ENCODE results near the gene MAPK8IP3.

MAPK8IP3 gene

DNA sequence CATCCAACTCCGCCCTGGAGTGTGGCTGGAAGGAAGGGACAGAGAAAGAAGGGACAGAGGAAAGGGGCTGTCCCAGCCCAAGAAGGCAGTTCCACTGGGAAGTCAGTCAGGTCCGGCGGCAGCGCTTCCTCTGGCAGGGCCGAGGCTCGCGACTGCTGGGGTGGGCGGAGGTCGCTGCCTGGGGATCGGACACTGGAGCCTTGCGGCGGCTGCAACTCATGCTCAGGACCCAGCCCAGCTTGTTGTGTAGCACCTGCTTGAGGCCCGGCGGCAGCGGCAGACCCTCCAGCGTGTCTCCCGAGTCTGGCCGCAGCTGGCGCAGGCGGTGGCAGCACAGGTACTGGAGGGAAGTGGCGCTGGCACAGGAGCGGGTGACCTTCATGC is 71.0 kb downstream of the MAPK8IP3 start:
- Histone ChIP-seq H3K36me3 (ENCODE audit: control insufficient read depth, insufficient read depth, low read length) (peaks cover 33% of the 10 kb centered on the region), H3K27ac (ENCODE audit: low read depth, low read length) (no peak overlapping the region)

DNA sequence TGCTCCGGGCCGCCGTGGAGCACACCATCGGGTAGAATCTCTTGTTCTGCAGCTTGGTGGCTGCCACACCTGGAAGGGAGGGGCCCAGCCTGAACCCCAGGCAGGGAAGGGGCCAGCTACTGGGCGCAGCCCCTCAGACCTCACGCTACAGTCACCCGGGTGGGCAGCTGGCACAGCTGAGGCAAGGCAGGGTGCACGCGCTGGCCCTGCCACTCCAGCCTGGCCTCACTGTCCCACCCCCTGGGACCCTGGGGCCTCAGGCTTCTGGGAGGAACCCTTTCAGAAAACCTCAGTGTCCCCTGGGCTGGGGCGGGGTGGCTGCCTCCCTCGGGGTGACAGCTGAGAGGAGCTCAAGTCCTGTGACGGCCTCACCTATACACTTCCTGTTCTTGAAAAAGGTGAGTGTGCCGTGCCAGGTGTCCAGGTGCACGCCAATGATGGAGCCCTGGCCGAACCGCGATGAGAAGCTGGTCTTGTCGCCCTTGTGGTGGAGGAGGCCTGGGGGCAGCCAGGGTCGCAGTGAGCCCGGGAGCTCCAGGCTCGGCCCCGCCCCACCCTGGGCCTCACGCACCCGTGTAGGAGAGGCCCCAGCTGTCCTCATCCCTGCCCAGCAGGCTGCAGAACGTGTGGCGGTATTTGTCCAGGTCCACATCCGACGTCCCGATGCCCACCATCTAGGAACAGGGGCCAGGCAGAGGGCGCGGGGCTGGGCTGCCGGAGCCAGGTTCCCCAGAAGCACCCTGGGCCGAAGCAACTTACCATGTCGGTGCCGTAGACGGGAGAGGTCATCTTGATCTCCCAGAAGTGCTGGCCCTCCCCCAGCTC is 71.6 kb downstream of the MAPK8IP3 start:
- Histone ChIP-seq H3K9ac (ENCODE audit: low read depth, low read length) (no peak overlapping the region), H3K27me3 (ENCODE audit: control insufficient read depth, insufficient read depth, low read length) (no peaks in the 10 kb centered on the region), H3K36me3 (ENCODE audit: control insufficient read depth, insufficient read depth, low read length) (peaks cover 33% of the 10 kb centered on the region), H3K9me3 (ENCODE audit: control insufficient read depth, insufficient read depth, low read length) (no peaks in the 10 kb centered on the region), H3K4me1 (ENCODE audit: control insufficient read depth, insufficient read depth, low read length) (peaks cover 4% of the 10 kb centered on the region; the same call in 1 of the 2 replicates), H3K4me3 (ENCODE audit: low read depth, low read length) (no peak overlapping the region), H3K27ac (ENCODE audit: low read depth, low read length) (no peak overlapping the region)

More for the DNA sequence above, 71.0 kb downstream of the MAPK8IP3 start:
- peaks cover 4% of the 10 kb centered on the region; the same call in 1 of the 2 replicates for H3K4me1 ChIP-seq (ENCODE audit: control insufficient read depth, insufficient read depth, low read length)
- H3K4me3 ChIP-seq (ENCODE audit: low read depth, low read length), result no peak overlapping the region
- H3K9ac ChIP-seq (ENCODE audit: low read depth, low read length), result no peak overlapping the region
- no peaks in the 10 kb centered on the region for H3K9me3 ChIP-seq (ENCODE audit: control insufficient read depth, insufficient read depth, low read length)
- no peaks in the 10 kb centered on the region for H3K27me3 ChIP-seq (ENCODE audit: control insufficient read depth, insufficient read depth, low read length)

DNA sequence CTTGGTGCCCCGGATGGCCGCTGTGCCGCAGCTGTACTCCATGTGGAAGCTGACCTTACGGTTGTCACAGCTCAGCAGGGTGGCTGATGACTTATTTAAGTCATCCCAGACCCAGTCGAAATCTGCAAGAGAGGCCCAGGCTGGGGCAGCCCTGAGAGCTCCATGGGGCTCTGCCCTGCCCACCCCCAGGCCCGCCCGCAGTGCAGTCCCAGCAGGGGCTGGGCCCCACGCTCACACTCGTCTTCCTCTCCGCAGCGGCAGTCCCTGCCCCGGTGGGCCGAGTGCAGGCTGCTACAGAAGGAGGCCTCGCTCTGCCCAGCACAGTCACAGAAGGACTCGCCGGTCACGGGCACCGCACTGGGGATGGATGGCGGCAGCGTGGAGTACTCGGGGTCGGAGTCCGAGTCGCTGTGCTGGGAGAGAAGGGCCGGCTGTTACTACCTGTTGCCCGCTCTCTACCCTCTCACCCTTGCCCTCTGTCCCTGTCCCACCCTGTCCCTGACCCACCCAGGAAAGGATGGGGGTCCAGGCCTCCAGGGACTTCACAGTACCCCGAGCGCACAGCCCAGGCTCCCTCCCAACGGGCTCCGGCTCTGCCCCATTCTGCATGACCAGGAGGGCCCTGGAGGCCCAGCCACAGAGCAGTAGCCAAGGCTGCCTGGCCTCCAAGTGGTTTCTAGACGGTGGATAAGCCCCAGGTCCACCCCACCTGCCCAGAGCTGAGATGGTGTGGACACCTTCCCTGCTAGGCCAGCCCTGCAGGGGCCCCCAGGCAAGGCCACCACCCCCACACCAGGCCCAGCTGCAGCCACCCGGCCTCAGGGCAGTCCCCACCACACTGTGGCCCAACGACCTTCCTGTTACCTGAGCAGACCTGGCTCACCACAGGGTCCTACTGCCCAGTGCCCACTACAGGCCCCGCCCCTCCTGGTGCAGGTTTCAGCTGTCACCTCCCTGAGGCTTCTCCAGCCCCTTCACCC is 72.5 kb downstream of the MAPK8IP3 start:
- H3K27ac ChIP-seq (ENCODE audit: low read depth, low read length), result no peak overlapping the region
- no peak overlapping the region for H3K9ac ChIP-seq (ENCODE audit: low read depth, low read length)
- H3K36me3 ChIP-seq (ENCODE audit: control insufficient read depth, insufficient read depth, low read length), result peaks cover 33% of the 10 kb centered on the region
- H3K4me1 ChIP-seq (ENCODE audit: control insufficient read depth, insufficient read depth, low read length), result peaks cover 4% of the 10 kb centered on the region; the same call in 1 of the 2 replicates
- no peaks in the 10 kb centered on the region for H3K27me3 ChIP-seq (ENCODE audit: control insufficient read depth, insufficient read depth, low read length)
- H3K4me3 ChIP-seq (ENCODE audit: low read depth, low read length), result no peak overlapping the region
- H3K9me3 ChIP-seq (ENCODE audit: control insufficient read depth, insufficient read depth, low read length), result no peaks in the 10 kb centered on the region

DNA sequence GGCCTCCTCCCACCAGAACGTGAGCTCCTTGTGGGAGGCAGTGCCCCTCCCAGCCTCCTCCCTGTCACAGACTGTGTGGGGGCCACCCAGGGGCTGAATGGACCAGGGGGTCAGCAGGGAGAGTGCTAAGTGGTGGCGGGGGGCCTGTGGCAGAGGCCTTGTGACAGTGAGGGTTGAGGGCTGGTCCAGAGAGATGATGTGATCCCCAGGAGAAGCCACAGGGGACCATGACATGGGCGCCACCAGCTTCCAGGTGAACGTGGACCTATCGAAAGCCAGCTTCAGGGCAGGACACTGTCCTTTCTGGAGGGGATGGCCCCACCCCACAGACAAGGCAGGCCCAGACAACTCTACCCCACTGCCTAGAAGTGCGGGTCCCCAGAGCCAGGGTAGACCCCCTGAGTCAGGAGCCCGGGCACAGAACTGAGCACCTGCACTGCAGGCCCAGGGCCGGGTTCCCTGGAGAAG is 73.3 kb downstream of the MAPK8IP3 start:
- Histone ChIP-seq H3K9me3 (ENCODE audit: control insufficient read depth, insufficient read depth, low read length) (no peaks in the 10 kb centered on the region), H3K36me3 (ENCODE audit: control insufficient read depth, insufficient read depth, low read length) (peaks cover 33% of the 10 kb centered on the region), H3K27me3 (ENCODE audit: control insufficient read depth, insufficient read depth, low read length) (no peaks in the 10 kb centered on the region), H3K27ac (ENCODE audit: low read depth, low read length) (no peak overlapping the region), H3K9ac (ENCODE audit: low read depth, low read length) (no peak overlapping the region), H3K4me1 (ENCODE audit: control insufficient read depth, insufficient read depth, low read length) (peaks cover 4% of the 10 kb centered on the region; the same call in 1 of the 2 replicates), H3K4me3 (ENCODE audit: low read depth, low read length) (no peak overlapping the region)

DNA sequence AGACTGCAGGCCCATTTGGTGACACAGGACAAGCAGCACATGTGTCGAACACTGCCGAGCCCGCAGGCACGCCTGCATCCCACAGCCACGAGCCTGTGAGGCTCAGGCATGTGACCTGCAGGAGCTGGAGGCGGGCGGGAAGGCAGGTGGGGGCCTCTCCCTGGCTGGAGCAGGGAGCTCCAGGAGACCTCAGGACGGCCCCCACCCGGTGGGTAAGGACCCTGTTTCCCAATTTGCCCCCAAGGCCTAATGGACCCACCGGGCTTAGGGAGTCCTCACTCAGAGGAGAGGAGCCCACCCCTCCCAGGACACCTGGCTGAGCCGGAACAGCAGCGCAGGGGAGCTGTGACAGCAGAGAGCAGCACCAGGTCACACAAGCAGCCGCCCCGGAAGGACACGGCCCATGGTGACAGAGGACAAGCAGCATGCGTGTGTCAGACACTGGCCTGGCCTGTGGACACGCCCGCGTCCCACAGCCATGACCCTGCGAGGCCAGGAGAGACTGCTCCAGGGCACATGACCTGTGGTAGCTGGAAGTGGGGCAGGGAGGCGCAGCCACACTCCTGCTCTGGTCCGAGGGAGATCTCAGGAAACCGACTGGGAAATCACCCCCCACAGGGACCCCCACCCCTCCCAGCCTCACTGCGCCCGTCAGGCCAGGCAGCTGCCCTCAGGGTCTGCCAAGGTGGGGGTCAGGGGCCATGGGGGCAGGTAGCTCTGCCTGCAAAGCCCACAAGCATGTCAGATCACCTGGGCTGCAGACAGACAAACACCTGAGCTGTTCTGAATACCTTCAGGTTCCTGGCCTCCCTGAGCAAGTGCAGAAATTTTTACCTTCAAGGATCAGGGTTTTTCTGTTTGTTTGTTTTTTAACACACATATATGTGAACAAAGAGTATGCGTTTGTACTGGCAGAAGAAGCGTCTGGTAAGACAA is 74.0 kb downstream of the MAPK8IP3 start:
- no peak overlapping the region for H3K4me3 ChIP-seq (ENCODE audit: low read depth, low read length)
- H3K9ac ChIP-seq (ENCODE audit: low read depth, low read length), result no peak overlapping the region
- no peaks in the 10 kb centered on the region for H3K9me3 ChIP-seq (ENCODE audit: control insufficient read depth, insufficient read depth, low read length)
- no peaks in the 10 kb centered on the region for H3K27me3 ChIP-seq (ENCODE audit: control insufficient read depth, insufficient read depth, low read length)
- H3K4me1 ChIP-seq (ENCODE audit: control insufficient read depth, insufficient read depth, low read length), result peaks cover 4% of the 10 kb centered on the region; the same call in 1 of the 2 replicates
- no peak overlapping the region for H3K27ac ChIP-seq (ENCODE audit: low read depth, low read length)
- peaks cover 33% of the 10 kb centered on the region for H3K36me3 ChIP-seq (ENCODE audit: control insufficient read depth, insufficient read depth, low read length)

DNA sequence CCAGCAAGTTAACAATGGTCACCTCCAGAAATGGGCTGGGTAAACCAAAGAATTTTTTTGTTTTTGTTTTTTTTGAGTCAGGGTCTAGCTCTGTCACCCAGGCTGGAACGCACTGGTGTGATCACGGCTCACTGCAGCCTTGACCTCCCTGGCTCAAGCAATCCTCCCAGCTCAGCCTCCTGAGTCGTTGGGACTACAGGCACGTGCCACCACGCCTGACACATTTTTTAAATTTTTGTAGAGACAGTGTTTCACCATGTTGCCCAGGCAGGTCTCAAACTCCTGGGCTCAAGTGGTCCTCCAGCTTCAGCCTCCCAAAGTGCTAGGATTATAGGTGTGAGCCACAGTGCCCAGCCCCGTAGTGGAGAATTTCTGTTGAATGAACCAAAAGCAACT is 74.7 kb downstream of the MAPK8IP3 start:
- Histone ChIP-seq H3K9me3 (ENCODE audit: control insufficient read depth, insufficient read depth, low read length) (no peaks in the 10 kb centered on the region), H3K4me1 (ENCODE audit: control insufficient read depth, insufficient read depth, low read length) (peaks cover 4% of the 10 kb centered on the region; the same call in 1 of the 2 replicates), H3K4me3 (ENCODE audit: low read depth, low read length) (peak overlapping the region; percentile 79; the same call in 1 of the 2 replicates), H3K9ac (ENCODE audit: low read depth, low read length) (no peak overlapping the region), H3K36me3 (ENCODE audit: control insufficient read depth, insufficient read depth, low read length) (peaks cover 28% of the 10 kb centered on the region), H3K27ac (ENCODE audit: low read depth, low read length) (no peak overlapping the region), H3K27me3 (ENCODE audit: control insufficient read depth, insufficient read depth, low read length) (no peaks in the 10 kb centered on the region)

DNA sequence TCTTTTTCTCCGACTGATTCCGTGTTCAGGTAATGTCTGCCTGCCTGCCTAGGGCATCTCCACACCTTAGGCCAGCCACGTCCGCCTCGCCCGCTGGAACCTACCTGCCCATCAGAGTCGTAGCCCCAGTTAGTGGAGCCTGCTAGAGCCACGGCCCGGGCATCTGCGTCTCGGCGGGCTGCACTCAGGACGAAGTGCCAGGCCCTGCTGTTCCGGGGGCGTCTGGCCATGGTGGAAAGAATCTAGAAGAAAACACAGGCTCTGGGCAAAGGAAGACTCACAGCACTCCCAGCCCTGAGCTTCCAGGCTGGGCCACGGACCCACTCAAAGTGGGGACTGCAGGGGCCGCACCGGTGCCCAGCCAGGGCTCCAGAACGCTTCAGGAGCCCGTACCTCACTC is 75.3 kb downstream of the MAPK8IP3 start:
- Histone ChIP-seq H3K27ac (ENCODE audit: low read depth, low read length) (peak overlapping the region; percentile 77), H3K4me3 (ENCODE audit: low read depth, low read length) (peak overlapping the region; percentile 79), H3K9ac (ENCODE audit: low read depth, low read length) (peak overlapping the region; percentile 65; the same call in 1 of the 2 replicates), H3K27me3 (ENCODE audit: control insufficient read depth, insufficient read depth, low read length) (no peaks in the 10 kb centered on the region), H3K9me3 (ENCODE audit: control insufficient read depth, insufficient read depth, low read length) (no peaks in the 10 kb centered on the region), H3K4me1 (ENCODE audit: control insufficient read depth, insufficient read depth, low read length) (peaks cover 4% of the 10 kb centered on the region; the same call in 1 of the 2 replicates), H3K36me3 (ENCODE audit: control insufficient read depth, insufficient read depth, low read length) (peaks cover 24% of the 10 kb centered on the region; the same call in 1 of the 2 replicates)

DNA sequence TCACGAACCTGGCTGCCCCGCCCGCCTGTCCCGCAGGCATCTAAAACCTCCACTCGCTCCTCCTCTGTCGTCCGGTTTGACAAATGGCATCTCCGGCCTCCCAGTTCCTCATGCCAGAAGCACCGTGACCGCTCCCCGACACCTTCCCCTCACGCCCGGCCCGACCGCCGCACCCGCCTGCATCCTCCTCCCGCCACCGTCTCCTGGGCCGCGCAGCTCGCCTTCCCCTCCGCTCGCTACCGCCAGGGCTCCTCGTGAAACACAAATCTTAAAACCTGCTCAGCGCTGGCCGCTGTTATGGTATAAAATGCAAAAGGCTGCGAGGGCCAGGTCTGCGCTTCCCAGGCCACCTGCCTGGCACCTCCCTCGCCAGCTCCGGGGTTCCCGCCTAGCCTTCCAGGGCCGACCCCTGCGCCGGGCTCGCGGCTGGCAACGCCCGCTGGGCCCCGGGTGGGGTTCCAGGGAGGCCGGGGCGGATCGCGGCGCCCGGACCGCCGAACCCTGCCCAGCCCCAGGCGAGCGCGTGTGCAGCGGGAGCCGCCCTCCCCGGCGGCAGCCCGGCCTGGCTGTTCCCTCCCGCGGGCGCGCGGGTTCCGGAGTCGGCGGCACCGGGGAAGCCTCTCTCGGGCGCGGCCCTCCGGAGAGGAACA is 75.9 kb downstream of the MAPK8IP3 start:
- H3K27ac ChIP-seq (ENCODE audit: low read depth, low read length), result peak overlapping the region; percentile 77
- H3K27me3 ChIP-seq (ENCODE audit: control insufficient read depth, insufficient read depth, low read length), result no peaks in the 10 kb centered on the region
- H3K9ac ChIP-seq (ENCODE audit: low read depth, low read length), result peak overlapping the region; percentile 65; the same call in 1 of the 2 replicates
- H3K9me3 ChIP-seq (ENCODE audit: control insufficient read depth, insufficient read depth, low read length), result no peaks in the 10 kb centered on the region
- H3K4me3 ChIP-seq (ENCODE audit: low read depth, low read length), result peak overlapping the region; percentile 79
- H3K4me1 ChIP-seq (ENCODE audit: control insufficient read depth, insufficient read depth, low read length), result peaks cover 4% of the 10 kb centered on the region; the same call in 1 of the 2 replicates
- peaks cover 20% of the 10 kb centered on the region for H3K36me3 ChIP-seq (ENCODE audit: control insufficient read depth, insufficient read depth, low read length)

DNA sequence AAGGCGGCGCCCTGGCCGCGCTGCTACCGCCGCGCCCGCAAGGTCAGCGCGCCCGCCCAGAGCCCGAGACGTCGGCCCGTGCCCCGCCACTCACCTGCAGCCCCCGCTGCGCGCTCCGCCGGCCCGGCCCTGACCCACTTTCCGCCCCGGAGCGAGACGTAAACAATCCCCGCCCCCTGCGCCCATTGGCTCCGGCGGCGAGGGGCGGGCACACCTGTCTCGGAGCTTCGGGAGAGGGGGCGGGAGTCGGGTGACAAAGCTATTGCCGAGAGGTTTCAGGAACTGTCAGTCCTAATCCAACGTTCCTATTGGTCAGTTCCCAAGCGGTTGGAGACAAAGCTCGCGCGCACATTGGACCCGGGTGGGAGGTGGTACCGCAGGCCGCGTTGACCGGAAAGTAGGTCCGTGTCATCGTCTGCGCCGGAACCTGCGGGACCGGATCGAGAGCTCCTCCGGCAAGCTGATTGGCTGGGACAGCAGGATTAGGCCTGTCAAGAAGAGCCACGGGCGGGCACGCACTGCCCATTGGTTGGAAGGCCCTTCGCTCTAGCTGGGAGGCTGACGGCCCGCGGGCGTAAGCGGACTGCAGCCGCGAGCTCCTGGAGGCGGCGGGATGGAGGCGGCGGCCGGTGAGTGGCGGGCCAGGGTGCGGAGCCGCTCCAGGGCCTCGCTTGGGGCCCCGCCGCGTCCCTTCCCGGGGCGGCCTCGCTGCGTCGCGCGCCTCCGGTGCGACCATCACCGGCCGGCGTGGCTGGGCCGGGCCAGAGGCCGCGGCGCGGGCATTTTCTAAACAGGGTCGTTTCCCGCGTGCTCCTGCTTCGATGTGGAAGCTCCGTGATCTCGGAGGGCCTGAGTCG is 76.6 kb downstream of the MAPK8IP3 start, which contains the start of the genes NUBP2 and SPSB3:
Gene NUBP2 (plus strand): TSS at position 553 of the 857 bp plus-strand sequence. CDS start 61 bp downstream, at position 614.
Gene SPSB3 (minus strand): TSS at position 164 of the 857 bp plus-strand sequence. CDS start 1,088 bp downstream, outside the sequence.
- no peaks in the 10 kb centered on the region for H3K9me3 ChIP-seq (ENCODE audit: control insufficient read depth, insufficient read depth, low read length)
- peaks cover 4% of the 10 kb centered on the region; the same call in 1 of the 2 replicates for H3K4me1 ChIP-seq (ENCODE audit: control insufficient read depth, insufficient read depth, low read length)
- peak within 1 kb of the TSS; percentile 77 for H3K27ac ChIP-seq (ENCODE audit: low read depth, low read length)
- H3K4me3 ChIP-seq (ENCODE audit: low read depth, low read length), result peak within 1 kb of the TSS; percentile 79
- no peaks in the 10 kb centered on the region for H3K27me3 ChIP-seq (ENCODE audit: control insufficient read depth, insufficient read depth, low read length)
- peak within 1 kb of the TSS; percentile 65 for H3K9ac ChIP-seq (ENCODE audit: low read depth, low read length)
- peaks cover 17% of the 10 kb centered on the region for H3K36me3 ChIP-seq (ENCODE audit: control insufficient read depth, insufficient read depth, low read length)

All from HUES48 (cell line).